DMS153 (cell line): ENCODE results near the gene CIAO3.

Source experiments
- DNase-seq: peaks from one replicate; lab custom pipeline; 2025; lab: John Stamatoyannopoulos, UW

The CIAO3 gene

GRCh38 chr16:734981-735881 lies 5.6 kb downstream of the CIAO3 start:
- no peak for DNase-seq

DNA sequence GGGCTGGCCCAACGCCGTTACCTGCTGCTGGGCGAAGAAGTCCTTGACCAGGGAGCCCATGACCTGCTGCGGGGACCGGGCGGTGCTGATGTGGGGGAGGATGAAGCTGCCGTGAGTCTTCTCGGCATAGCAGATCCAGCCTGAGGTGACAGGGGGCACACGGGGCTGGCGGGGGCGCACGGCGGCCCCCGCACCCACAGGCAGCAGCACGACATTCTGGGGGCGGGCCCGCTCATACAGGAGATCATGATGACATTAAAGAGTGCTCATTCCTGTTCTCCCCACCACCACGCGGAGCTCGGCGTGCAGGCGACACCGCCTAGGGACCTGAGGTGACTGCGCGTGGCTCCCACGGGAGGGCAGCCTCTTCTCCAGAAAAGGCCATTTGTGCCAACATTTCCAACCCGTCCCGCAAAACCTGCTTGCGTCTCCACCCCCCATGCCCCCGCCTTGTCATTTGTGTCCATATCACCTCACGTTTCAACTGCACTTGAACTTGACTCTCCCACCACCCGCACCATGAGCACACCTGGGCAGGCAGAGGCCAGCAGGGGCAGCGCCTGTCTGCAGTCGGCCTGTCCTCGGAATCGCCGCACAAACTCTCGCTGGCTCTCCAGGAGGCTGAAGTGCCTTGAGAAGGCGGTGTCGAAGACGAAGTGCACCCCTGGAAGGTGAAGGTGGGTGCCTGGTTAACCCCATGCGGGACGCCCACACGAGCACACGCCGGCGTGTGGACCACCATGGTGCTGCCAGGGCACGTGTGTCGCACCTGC lies 6.4 kb downstream of the CIAO3 start:
- DNase-seq = no peak

- no peak for DNase-seq
Observed at GRCh38 chr16:733382-734207, 7.2 kb downstream of the CIAO3 start.

GRCh38 chr16:732936-733335 lies 7.9 kb downstream of the CIAO3 start:
- DNase-seq = no peak

DNA sequence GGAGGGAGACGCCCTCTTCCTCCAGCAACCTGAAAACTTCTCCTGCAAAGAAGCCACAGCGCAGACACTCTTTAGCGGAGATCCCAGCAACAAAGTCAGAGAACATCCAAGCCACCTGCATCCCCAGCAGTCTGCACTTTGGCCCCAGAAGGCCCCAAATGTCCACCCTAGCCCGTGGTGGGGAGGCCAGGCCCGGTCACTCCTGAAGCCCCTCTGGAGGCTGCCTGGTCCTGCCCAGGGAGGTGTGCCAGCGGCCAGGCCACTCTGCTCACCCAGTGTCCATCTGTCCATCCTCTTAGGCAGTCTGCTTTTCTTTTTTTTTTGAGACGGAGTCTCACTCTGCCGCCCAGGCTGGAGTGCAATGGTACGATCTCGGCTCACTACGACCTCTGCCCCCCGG lies 8.5 kb downstream of the CIAO3 start:
- DNase-seq = no peak

- DNase-seq = no peak
Observed at GRCh38 chr16:730666-731509, 9.9 kb downstream of the CIAO3 start.

DNA sequence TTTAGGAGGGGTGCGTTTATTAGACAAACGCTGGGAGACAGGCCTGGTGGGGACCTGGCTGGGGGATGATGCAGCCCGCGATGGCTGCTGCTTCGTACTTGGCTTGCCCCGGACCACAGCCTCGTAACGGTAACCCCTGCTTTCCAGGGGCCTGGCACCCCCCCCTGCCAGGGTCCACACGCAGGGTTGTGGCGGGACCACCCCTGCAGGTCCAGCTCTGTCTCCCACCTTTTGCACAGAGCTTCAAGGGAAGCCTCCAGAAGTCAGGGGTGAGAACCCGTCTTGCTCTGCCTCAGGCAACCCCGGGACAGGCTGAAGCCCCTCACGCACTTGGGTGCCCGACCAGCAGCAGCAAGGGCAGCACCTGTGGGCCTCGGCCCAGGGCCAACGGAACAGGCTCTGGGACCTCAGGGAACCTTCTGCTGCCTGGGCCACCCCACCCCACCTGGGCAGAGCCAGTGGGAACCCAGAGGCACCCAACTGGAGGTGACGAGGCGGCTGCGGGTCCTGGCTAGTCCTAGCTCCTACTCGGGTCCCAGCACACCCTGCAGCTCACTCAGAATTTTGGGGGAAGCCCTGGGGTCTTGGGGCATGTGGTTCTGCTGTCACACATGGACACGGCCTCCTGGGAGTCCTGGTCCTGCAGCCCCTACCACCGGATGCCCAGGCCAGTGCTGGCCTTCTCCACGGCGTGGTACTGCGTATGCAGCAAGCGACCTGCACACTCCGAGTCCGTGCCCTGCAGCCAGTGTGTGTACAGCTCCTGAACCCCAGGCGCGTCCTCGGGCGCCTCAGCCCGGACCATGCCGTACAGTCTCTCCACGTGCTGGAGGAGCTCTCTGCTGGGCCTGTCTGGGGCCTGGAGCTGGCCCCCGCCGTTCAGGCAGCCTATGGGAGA lies 10.8 kb downstream of the CIAO3 start:
- DNase-seq = no peak

DNA sequence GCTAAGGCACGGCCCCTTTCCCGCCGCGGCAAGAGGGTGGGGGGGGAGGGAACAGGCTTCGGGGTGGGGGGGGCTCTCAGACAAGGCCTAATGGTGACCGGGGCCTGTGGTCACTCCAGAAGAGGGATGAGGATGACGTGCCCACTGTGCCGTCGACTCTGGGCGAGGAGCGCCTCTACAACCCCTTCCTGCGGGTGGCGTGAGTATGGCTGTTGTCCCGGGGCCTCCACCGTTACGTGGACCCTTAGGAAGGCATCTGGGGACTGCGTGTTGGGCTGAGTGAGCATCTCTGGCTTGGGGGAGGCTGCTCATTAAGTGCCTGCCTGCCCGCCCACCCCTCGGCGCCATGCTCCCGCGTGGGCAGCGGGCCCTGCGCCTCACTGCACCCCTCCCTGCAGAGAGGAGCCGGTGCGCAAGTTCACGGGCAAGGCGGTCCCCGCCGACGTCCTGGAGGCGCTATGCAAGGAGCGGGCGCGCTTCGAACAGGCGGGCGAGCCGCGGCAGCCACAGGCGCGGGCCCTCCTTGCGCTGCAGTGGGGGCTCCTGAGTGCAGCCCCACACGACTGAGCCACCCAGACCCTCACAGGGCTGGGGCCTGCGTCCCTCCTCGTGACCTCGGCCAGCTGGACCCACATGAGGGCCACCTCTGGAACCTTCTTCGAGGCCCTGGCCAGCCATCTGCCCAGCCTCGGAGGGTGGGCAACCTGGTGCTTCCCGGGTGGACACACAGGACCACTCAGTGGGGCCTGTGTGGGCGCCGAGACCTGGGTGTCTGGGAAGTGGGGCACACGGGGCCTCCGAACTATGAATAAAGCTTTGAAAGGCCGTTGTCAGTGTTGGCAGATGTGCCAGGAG lies 11.7 kb downstream of the CIAO3 start:
- DNase-seq = no peak

- peak; percentile 38 for DNase-seq
Observed at GRCh38 chr16:728131-728889, 12.5 kb downstream of the CIAO3 start.

GRCh38 chr16:727291-727977 lies 13.4 kb downstream of the CIAO3 start:
- no peak for DNase-seq

GRCh38 chr16:726438-727290 lies 14.1 kb downstream of the CIAO3 start, which contains the start of the genes CCDC78 and HAGHL:
CCDC78 (minus strand) TSS chr16:726443; CDS start chr16:726367, 76 bp downstream.
HAGHL (plus strand) TSS chr16:727106; CDS start chr16:727510, 404 bp downstream.
- DNase-seq = no peak

DNA sequence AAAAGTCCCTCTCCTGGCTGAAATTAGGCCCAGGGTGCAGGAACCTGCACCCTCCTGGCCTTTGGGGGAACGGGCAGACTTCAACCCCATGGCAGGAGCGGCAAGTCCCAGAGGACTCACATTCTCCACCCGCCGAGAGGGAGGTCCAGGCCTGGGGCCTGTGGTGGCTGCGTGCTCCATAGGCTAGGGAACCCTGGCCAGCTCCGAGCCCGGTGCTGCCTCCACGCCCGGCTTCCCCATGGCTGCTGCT lies 14.7 kb downstream of the CIAO3 start:
- DNase-seq = no peak

- DNase-seq = no peak
Observed at GRCh38 chr16:725463-726187, 15.2 kb downstream of the CIAO3 start.

- DNase-seq = no peak
Observed at GRCh38 chr16:725041-725376, 15.8 kb downstream of the CIAO3 start.

DNA sequence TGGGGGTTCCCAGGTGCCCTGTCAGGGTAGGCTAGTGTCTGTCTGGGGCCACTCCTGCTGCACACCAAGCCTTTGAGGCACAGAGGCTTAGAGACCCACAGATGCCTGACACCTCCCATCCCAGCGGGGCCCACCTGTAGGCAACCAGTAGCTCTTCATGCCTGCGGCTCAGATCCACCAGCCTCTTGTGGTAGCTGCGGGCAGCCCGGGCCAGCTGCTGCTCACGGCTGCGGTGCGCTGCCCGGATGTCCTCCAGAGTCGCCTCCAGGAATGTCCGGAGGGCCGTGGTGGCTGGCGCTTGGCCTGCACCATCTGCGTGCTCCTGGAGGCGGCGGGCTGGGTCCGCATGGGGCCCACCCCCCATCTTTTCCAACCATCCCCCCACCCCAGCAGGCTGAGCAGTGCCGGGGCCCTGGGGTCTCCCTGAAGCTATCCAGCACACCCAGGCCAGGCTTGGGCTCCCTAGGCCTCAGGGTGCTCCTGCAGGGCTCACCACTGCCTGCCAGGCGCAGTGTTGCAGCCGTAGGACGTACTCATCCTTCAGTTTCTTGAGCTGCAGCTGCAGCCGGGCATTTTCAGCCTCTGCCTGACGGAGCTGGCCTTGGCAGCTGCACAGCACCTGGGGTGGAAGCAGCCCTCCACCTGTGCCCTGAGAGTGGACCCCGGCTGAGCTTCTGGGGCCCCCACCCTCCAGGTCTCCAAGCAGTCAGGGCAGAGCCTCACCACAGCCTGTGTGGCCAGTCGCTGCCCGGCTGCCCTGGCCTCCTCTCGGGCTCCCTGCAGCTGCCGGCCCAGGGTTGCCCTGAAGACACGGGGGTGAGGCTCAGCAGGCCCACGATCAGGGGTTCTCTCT lies 16.4 kb downstream of the CIAO3 start:
- no peak for DNase-seq

DNA sequence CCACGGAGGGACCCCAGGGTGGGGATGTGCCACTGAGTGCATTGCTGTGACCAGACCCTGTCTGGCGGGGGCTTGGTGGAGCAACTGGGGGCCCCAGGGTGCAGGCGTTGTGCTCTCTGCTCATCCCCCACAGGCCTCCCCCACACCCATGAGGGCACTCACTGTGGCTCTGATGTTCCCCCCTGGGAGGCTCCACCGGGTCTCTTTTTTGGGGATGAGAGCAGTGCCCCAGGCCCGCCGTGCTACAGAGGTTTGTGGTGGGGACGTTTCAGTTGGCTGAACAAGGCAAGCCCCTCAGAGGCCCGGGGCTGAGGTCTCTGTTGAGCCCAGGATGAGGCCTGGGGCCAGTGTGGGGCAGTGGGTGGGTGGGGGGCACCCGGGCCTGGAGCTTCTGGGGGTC lies 17.1 kb downstream of the CIAO3 start:
- no peak for DNase-seq
